DOHH2 (cell line): ENCODE results near the gene YRDC.
"Not testable (repeated sequence)": the region's sequence is repeated elsewhere in the genome, so short reads cannot be mapped to it uniquely, and the experiment has no call there.

Experiments used
- H3F3A ChIP-seq: fragments of 200-600 bp; sonication (generic), shearing (Covaris generic); 2 replicates; pipeline ENCODE4 v1.6.0; 2016; ENCODE audit warnings: antibody characterized with exemption, mild to moderate bottlenecking; ENCODE audit not compliant: control insufficient read depth, insufficient read depth
- H3K27ac ChIP-seq: fragments of 200-600 bp; sonication (generic); 2 replicates; pipeline ENCODE4 v1.5.1; 2014; ENCODE audit warnings: low read depth, mild to moderate bottlenecking, low read length, moderate library complexity
- H3K27me3 ChIP-seq: fragments of 200-600 bp; sonication (generic); 2 replicates; pipeline ENCODE4 v1.6.1; 2014; ENCODE audit warnings: mild to moderate bottlenecking, low read length, mixed read lengths; ENCODE audit not compliant: control insufficient read depth
- H3K36me3 ChIP-seq: fragments of 200-600 bp; sonication (generic); 2 replicates; pipeline ENCODE4 v1.6.1; 2014; ENCODE audit warnings: mild to moderate bottlenecking, low read length, moderate library complexity, mixed read lengths; ENCODE audit not compliant: control insufficient read depth
- H3K4me1 ChIP-seq: fragments of 200-600 bp; sonication (generic); 2 replicates; pipeline ENCODE4 v1.6.1; 2014; ENCODE audit warnings: mild to moderate bottlenecking, low read length, mixed read lengths; ENCODE audit not compliant: control insufficient read depth
- H3K4me2 ChIP-seq: fragments of 200-600 bp; sonication (generic); 2 replicates; pipeline ENCODE4 v1.6.0; 2014; ENCODE audit warnings: mild to moderate bottlenecking, low read length, moderate library complexity
- H3K4me3 ChIP-seq: fragments of 200-600 bp; sonication (generic); 2 replicates; pipeline ENCODE4 v1.5.1; 2014; ENCODE audit warnings: mild to moderate bottlenecking, low read length, mixed read lengths
- H3K79me2 ChIP-seq: fragments of 200-600 bp; sonication (generic); 2 replicates; pipeline ENCODE4 v1.6.1; 2014; ENCODE audit warnings: mild to moderate bottlenecking, low read length, mixed read lengths; ENCODE audit not compliant: control insufficient read depth
- H3K9me2 ChIP-seq: fragments of 200-600 bp; sonication (generic); replicated peaks from 2 replicates; pipeline ENCODE4 v1.6.1; 2014; ENCODE audit warnings: mild to moderate bottlenecking, low read length, mixed read lengths; ENCODE audit not compliant: control insufficient read depth
- H3K9me3 ChIP-seq: fragments of 200-600 bp; sonication (generic); 2 replicates; pipeline ENCODE4 v1.6.1; 2014; ENCODE audit warnings: antibody characterized with exemption, low read length, mixed read lengths; ENCODE audit not compliant: control insufficient read depth, insufficient read depth
- H4K20me1 ChIP-seq: fragments of 200-600 bp; sonication (generic); 2 replicates; pipeline ENCODE4 v1.6.0; 2014; ENCODE audit warnings: low read depth, mild to moderate bottlenecking, antibody characterized with exemption, low read length, moderate library complexity; ENCODE audit not compliant: control insufficient read depth, insufficient read depth
- EZH2phosphoT487 ChIP-seq: fragments of 200-600 bp; sonication (generic); IDR thresholded peaks from 2 replicates; pipeline ENCODE4 v1.6.1; 2017; ENCODE audit warnings: borderline replicate concordance, mild to moderate bottlenecking, antibody characterized with exemption, low read length, moderate library complexity, mixed read lengths
- TF ChIP-seq, protein P1 (sequence below): fragments of 200-600 bp; sonication (generic); IDR thresholded peaks from one replicate; pipeline ENCODE4 v1.5.1; 2014; ENCODE audit warnings: antibody characterized with exemption, mild to moderate bottlenecking, low read depth, low read length; ENCODE audit not compliant: poor library complexity, severe bottlenecking

The YRDC gene

DNA sequence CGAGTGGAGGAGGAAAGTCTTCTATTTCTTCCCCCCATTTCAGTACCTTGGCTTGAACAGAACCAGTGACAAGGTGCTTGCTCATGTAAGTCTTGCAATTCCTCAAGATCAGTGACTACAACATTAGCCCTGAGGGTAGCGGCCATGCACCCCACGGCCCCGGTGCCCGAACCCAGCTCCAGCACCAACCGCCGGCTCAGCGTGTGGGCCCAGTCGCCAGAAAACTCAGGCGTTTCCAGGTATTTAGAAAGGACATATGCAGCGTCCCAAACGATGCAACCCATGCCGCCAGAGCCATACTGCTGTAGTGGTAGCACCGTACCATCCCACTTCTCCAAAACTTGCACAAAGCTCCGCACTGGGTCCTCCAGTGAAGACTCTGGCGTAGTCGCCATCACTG is 25.5 kb downstream of the YRDC start:
- no peaks in the 10 kb centered on the region for H3K4me1 ChIP-seq

DNA sequence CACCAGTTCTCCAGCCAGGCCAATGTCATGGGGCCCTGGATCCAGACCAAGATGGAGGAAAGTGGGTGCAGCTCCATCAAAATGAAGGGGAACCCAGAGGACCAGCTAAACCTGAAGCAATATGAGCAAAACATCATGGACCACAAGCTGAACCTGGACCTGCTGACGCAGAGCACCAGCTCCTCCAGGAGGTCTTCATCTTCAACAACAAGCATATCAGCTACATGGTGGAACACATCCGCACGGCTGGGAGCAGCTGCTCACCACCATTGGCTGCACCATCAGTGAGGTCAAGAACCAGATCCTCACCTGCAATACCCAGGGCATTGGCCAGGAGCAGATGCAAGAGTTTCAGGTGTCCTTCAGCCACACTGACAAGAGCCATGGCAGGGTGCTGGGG is 29.4 kb downstream of the YRDC start:
- H3K79me2 ChIP-seq: no peaks in the 10 kb centered on the region

More for the DNA sequence above, 25.5 kb downstream of the YRDC start:
- Histone ChIP-seq H3K4me2 (no peak overlapping the region), H3K9me3 (no peaks in the 10 kb centered on the region), H3K4me3 (no peak overlapping the region), H3K27ac (no peak overlapping the region), H3K9me2 (no peaks in the 10 kb centered on the region), H3K27me3 (peaks cover 7% of the 10 kb centered on the region), H3K36me3 (no peaks in the 10 kb centered on the region), H3K79me2 (no peaks in the 10 kb centered on the region), H3F3A (no peaks in the 10 kb centered on the region), H4K20me1 (no peaks in the 10 kb centered on the region)
- no peak for TF ChIP-seq EZH2phosphoT487
- TF ChIP-seq, protein P1, sequence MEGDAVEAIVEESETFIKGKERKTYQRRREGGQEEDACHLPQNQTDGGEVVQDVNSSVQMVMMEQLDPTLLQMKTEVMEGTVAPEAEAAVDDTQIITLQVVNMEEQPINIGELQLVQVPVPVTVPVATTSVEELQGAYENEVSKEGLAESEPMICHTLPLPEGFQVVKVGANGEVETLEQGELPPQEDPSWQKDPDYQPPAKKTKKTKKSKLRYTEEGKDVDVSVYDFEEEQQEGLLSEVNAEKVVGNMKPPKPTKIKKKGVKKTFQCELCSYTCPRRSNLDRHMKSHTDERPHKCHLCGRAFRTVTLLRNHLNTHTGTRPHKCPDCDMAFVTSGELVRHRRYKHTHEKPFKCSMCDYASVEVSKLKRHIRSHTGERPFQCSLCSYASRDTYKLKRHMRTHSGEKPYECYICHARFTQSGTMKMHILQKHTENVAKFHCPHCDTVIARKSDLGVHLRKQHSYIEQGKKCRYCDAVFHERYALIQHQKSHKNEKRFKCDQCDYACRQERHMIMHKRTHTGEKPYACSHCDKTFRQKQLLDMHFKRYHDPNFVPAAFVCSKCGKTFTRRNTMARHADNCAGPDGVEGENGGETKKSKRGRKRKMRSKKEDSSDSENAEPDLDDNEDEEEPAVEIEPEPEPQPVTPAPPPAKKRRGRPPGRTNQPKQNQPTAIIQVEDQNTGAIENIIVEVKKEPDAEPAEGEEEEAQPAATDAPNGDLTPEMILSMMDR: no peak

DNA sequence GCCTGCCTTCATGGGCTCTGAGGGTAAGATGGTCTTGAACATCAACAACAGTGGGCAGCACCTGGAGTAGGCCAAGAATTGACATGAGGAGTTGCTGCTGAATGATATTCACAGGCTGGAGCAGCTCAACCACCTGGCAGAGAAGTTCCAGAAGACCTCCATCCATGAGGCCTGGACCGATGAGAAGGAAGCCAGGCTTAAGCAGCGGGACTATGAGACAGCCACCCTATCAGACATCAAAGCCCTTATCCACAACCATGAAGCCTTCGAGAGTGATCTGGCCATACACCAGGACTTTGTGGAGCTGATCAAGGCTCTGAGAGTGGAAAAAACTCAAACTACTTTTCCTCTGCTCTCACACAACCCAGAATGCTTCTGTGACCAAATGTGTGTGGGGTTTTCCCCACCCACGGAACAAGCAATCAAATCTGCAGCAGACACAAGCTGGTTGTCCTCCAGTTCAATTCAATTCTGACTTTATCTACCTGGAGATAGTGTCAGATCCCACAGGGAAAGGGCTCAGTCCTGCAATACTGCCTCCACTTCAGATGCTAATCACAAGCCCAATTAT is 31.0 kb downstream of the YRDC start:
- Histone ChIP-seq H3F3A (no peaks in the 10 kb centered on the region), H3K27me3 (peaks cover 2% of the 10 kb centered on the region; the same call in 1 of the 2 replicates), H3K36me3 (no peaks in the 10 kb centered on the region), H3K4me3 (no peak overlapping the region), H3K4me1 (no peaks in the 10 kb centered on the region), H3K9me3 (no peaks in the 10 kb centered on the region), H3K79me2 (no peaks in the 10 kb centered on the region), H3K27ac (no peak overlapping the region), H3K9me2 (no peaks in the 10 kb centered on the region), H4K20me1 (no peaks in the 10 kb centered on the region), H3K4me2 (no peak overlapping the region)
- TF ChIP-seq, protein P1: no peak
- TF ChIP-seq EZH2phosphoT487: no peak

More for the DNA sequence above, 29.4 kb downstream of the YRDC start:
- Histone ChIP-seq H3K36me3 (no peaks in the 10 kb centered on the region), H3K4me1 (no peaks in the 10 kb centered on the region), H4K20me1 (no peaks in the 10 kb centered on the region), H3K9me3 (no peaks in the 10 kb centered on the region), H3K4me2 (no peak overlapping the region), H3F3A (no peaks in the 10 kb centered on the region), H3K27me3 (peaks cover 2% of the 10 kb centered on the region; the same call in 1 of the 2 replicates), H3K4me3 (no peak overlapping the region), H3K9me2 (no peaks in the 10 kb centered on the region), H3K27ac (no peak overlapping the region)
- TF ChIP-seq EZH2phosphoT487: no peak
- TF ChIP-seq, protein P1: no peak

DNA sequence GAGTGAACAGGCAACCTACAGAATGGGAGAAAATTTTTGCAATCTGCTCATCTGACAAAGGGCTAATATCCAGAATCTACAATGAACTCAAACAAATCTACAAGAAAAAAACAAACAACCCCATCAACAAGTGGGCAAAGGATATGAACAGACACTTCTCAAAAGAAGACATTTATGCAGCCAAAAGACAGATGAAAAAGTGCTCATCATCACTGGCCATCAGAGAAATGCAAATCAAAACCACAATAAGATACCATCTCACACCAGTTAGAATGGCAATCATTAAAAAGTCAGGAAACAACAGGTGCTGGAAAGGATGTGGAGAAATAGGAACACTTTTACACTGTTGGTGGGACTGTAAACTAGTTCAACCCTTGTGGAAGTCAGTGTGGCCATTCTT is 36.6 kb downstream of the YRDC start:
- not testable (repeated sequence) for H3K4me2 ChIP-seq, H3K79me2 ChIP-seq, H3K27ac ChIP-seq, H3K4me1 ChIP-seq, H3K9me2 ChIP-seq, H4K20me1 ChIP-seq, H3K36me3 ChIP-seq, H3K4me3 ChIP-seq, H3F3A ChIP-seq, H3K9me3 ChIP-seq
- peaks cover 27% of the 10 kb centered on the region for H3K27me3 ChIP-seq
